Hepatocyte (in vitro differentiated cells): ENCODE data around the gene TUBB1. TPM values are rescaled to one million over a fixed set of nuclear protein-coding genes. Genes with fewer than 3 reads are reported as not detected.

Source experiments
- DNase-seq: peaks from one replicate; pipeline ENCODE4 v3.0.0-alpha.2; 2016; ENCODE audit warnings: low spot score
- H2AFZ ChIP-seq: fragments of 200-600 bp; sonication (generic); 2 replicates; pipeline ENCODE4 v1.6.0; 2016; ENCODE audit warnings: antibody characterized with exemption, mild to moderate bottlenecking
- H3K27ac ChIP-seq: fragments of 200-600 bp; sonication (generic); 2 replicates; pipeline ENCODE4 v1.5.1; 2016; ENCODE audit warnings: mild to moderate bottlenecking
- H3K27me3 ChIP-seq: fragments of 200-600 bp; sonication (generic); 2 replicates; pipeline ENCODE4 v1.6.1; 2016
- H3K36me3 ChIP-seq: fragments of 200-600 bp; sonication (generic); replicated peaks from 2 replicates; pipeline ENCODE4 v1.5.1; 2016; ENCODE audit warnings: low read depth; ENCODE audit not compliant: insufficient read depth
- H3K4me1 ChIP-seq: fragments of 200-600 bp; sonication (generic); 2 replicates; pipeline ENCODE4 v1.5.1; 2016; ENCODE audit warnings: mild to moderate bottlenecking, moderate library complexity; ENCODE audit not compliant: insufficient read depth
- H3K4me2 ChIP-seq: fragments of 200-600 bp; sonication (generic); 2 replicates; pipeline ENCODE4 v1.6.0; 2016
- H3K4me3 ChIP-seq: fragments of 200-600 bp; sonication (generic); 2 replicates; pipeline ENCODE4 v1.5.1; 2016; ENCODE audit warnings: mild to moderate bottlenecking
- H3K79me2 ChIP-seq: fragments of 200-600 bp; sonication (generic); 2 replicates; pipeline ENCODE4 v1.6.0; 2017; ENCODE audit warnings: mild to moderate bottlenecking
- H3K9me2 ChIP-seq: fragments of 200-600 bp; sonication (generic); replicated peaks from 2 replicates; pipeline ENCODE4 v1.6.0; 2017; ENCODE audit warnings: mild to moderate bottlenecking; ENCODE audit not compliant: insufficient read depth
- H3K9me3 ChIP-seq: fragments of 200-600 bp; sonication (generic); 2 replicates; pipeline ENCODE4 v1.5.1; 2016; ENCODE audit warnings: low read depth, mild to moderate bottlenecking
- H4K20me1 ChIP-seq: fragments of 200-600 bp; sonication (generic); 2 replicates; pipeline ENCODE4 v1.6.0; 2016; ENCODE audit warnings: mild to moderate bottlenecking; ENCODE audit not compliant: insufficient read depth, poor library complexity, severe bottlenecking
- CTCF ChIP-seq: fragments of 200-600 bp; sonication (generic); IDR thresholded peaks from 2 replicates; pipeline ENCODE4 v1.5.1; 2016; ENCODE audit warnings: antibody characterized with exemption, mild to moderate bottlenecking; ENCODE audit not compliant: poor library complexity
- EZH2 ChIP-seq: fragments of 200-600 bp; sonication (generic); IDR thresholded peaks from 2 replicates; pipeline ENCODE4 v1.6.1; 2016; ENCODE audit warnings: antibody characterized with exemption, mild to moderate bottlenecking, borderline replicate concordance
- EZH2phosphoT487 ChIP-seq: fragments of 200-600 bp; sonication (generic); IDR thresholded peaks from one replicate; pipeline ENCODE4 v1.6.1; 2018; ENCODE audit warnings: antibody characterized with exemption, mild to moderate bottlenecking, low read depth, moderate library complexity; ENCODE audit not compliant: unreplicated experiment, severe bottlenecking
- WGBS: methylation state at CpG from one replicate; pipeline ENCODE4 v1.1.6; 2016; ENCODE audit warnings: low lambda C conversion rate; ENCODE audit errors: missing lambda C conversion rate; 5-methylcytosine and 5-hydroxymethylcytosine counted together
- polyA plus RNA-seq: library from polyadenylated mRNA; unstranded; fragments of >200 nt; fragmentation: Nextera tagmentation; extraction: Ambion mirVana; gene quantifications from 2 replicates; pipeline ENCODE4 v1.2.1, GENCODE V29; 2016
- total RNA-seq: library from RNA; depleted of rRNA; stranded (reverse); fragments of >200 nt; gene quantifications from 2 replicates; pipeline ENCODE4 v1.2.3, GENCODE V29; 2014

Gene TUBB1
- total and polyA plus RNA-seq, 2 experiments from 2014 or later: 0.05 to 0.10 TPM

GRCh38 chr20:59032023-59032712 is 12.9 kb downstream of the TUBB1 start, which contains the start of gene ATP5F1E:
ATP5F1E (minus strand) TSS chr20:59032335; CDS start chr20:59032251, 84 bp downstream.
- H3K36me3 ChIP-seq: no peaks in the 10 kb centered on the region
- WGBS: under 1% methylated on average over 69 of the region's 86 CpGs
- peak within 1 kb of the TSS; percentile 77 for H3K4me3 ChIP-seq
- peak within 1 kb of the TSS; percentile 80 for H2AFZ ChIP-seq
- H3K4me1 ChIP-seq: peaks cover 27% of the 10 kb centered on the region
- no peaks in the 10 kb centered on the region for H3K9me3 ChIP-seq
- H3K9me2 ChIP-seq: no peaks in the 10 kb centered on the region
- DNase-seq: peak; percentile 98
- no peaks in the 10 kb centered on the region for H3K27me3 ChIP-seq
- H3K79me2 ChIP-seq: peaks cover 61% of the 10 kb centered on the region
- peak within 1 kb of the TSS; percentile 97 for H3K27ac ChIP-seq
- H4K20me1 ChIP-seq: peaks cover 15% of the 10 kb centered on the region
- TF ChIP-seq EZH2 (no peak), EZH2phosphoT487 (no peak), CTCF (no peak)
- peak within 1 kb of the TSS; percentile 92 for H3K4me2 ChIP-seq

GRCh38 chr20:59032713-59033059 is 13.5 kb downstream of the TUBB1 start:
- peak overlapping the region; percentile 81 for H3K4me2 ChIP-seq
- no peaks in the 10 kb centered on the region for H3K27me3 ChIP-seq
- H3K27ac ChIP-seq: peak overlapping the region; percentile 84
- H4K20me1 ChIP-seq: peaks cover 10% of the 10 kb centered on the region
- H3K36me3 ChIP-seq: no peaks in the 10 kb centered on the region
- under 1% methylated on average over 13 of the region's 13 CpGs for WGBS
- no peaks in the 10 kb centered on the region for H3K9me2 ChIP-seq
- peaks cover 27% of the 10 kb centered on the region for H3K4me1 ChIP-seq
- H3K4me3 ChIP-seq: peak overlapping the region; percentile 25
- no peaks in the 10 kb centered on the region for H3K9me3 ChIP-seq
- no peak for TF ChIP-seq EZH2
- TF ChIP-seq EZH2phosphoT487: no peak
- TF ChIP-seq CTCF: peak; percentile 24
- DNase-seq: peak; percentile 62
- H2AFZ ChIP-seq: peak overlapping the region; percentile 57
- peaks cover 61% of the 10 kb centered on the region for H3K79me2 ChIP-seq

GRCh38 chr20:59033093-59033492 is 13.9 kb downstream of the TUBB1 start:
- no peaks in the 10 kb centered on the region for H3K36me3 ChIP-seq
- H3K27me3 ChIP-seq: no peaks in the 10 kb centered on the region
- H3K9me3 ChIP-seq: no peaks in the 10 kb centered on the region
- 92% methylated on average over 1 of the region's 1 CpG for WGBS
- H3K79me2 ChIP-seq: peaks cover 61% of the 10 kb centered on the region
- peaks cover 27% of the 10 kb centered on the region for H3K4me1 ChIP-seq
- H3K27ac ChIP-seq: peak overlapping the region; percentile 84
- no peaks in the 10 kb centered on the region for H3K9me2 ChIP-seq
- TF ChIP-seq EZH2 (no peak), CTCF (no peak), EZH2phosphoT487 (no peak)
- H2AFZ ChIP-seq: no peak overlapping the region
- DNase-seq: no peak
- peaks cover 6% of the 10 kb centered on the region for H4K20me1 ChIP-seq
- H3K4me3 ChIP-seq: no peak overlapping the region
- peak overlapping the region; percentile 81 for H3K4me2 ChIP-seq
